ENCODE data around the gene TSPAN18.

GRCh38 chr11:44824300-44824704, 97.5 kb downstream of the TSPAN18 start:
- no peak for TF ChIP-seq CTCF (conservative IDR thresholded peaks at IDR 0.05; ENCODE audit: low read length)
- TF ChIP-seq EZH2phosphoT487 (IDR thresholded peaks at IDR 0.05; ENCODE audit: borderline replicate concordance): no peak
